Stimulated activated CD8-positive, alpha-beta memory T cell treated with anti-CD3 and anti-CD28 coated beads, Interleukin-2, amount 100 ng/mL, for 48 hours (primary cell): Measurements from ENCODE around the gene CWC15.
"Not testable (repeated sequence)": the region's sequence is repeated elsewhere in the genome, so short reads cannot be mapped to it uniquely, and the experiment has no call there.

Experiments
- DNase-seq, 2 donors: peaks; one replicate each; pipeline ENCODE4 v3.0.0-alpha.2; 2020; ENCODE audit warnings: low read depth in 2 of 2

The CWC15 gene

GRCh38 chr11:94913718-94914394 lies 59.5 kb downstream of the CWC15 start:
- not testable (repeated sequence) for DNase-seq

- DNase-seq, result no peak
Measured at GRCh38 chr11:94912806-94913205, 60.5 kb downstream of the CWC15 start.
